ENCODE results near the gene GPSM3. TPM values are rescaled to one million over a fixed set of nuclear protein-coding genes. Genes with fewer than 3 reads are reported as not detected.
A peak's percentile ranks its signal among the peaks of the same experiment; 100 is the strongest.

The GPSM3 gene
- total RNA-seq, 2 donors from 2014 or later, result 12.9 to 25.0 TPM

- no peak for DNase-seq
- no peak overlapping the region for H3K4me3 ChIP-seq (ENCODE audit: low read length)
- Mint-ChIP-seq H3K27ac (peak overlapping the region; percentile 90), H3K27me3 (ENCODE audit: insufficient read depth) (no peaks in the 10 kb centered on the region), H3K4me3 (peak overlapping the region; percentile 86), H3K9me3 (no peaks in the 10 kb centered on the region), H3K36me3 (ENCODE audit: low read depth) (peaks cover 18% of the 10 kb centered on the region), H3K4me1 (peaks cover 42% of the 10 kb centered on the region)
- H3K9ac ChIP-seq (ENCODE audit: extremely low read depth, low read length, poor library complexity, severe bottlenecking), result no peak overlapping the region
- no peaks in the 10 kb centered on the region for H3K27me3 ChIP-seq (ENCODE audit: control insufficient read depth, insufficient read depth, low read length, poor library complexity, severe bottlenecking)
- TF ChIP-seq CTCF (conservative IDR thresholded peaks at IDR 0.05), result no peak
- 91 to 98% methylated on average over 6 to 15 of the region's 15 CpGs for WGBS, 2 experiments (ENCODE audit: insufficient coverage in 1 of 2, insufficient read length in 1 of 2)
- H3K27ac ChIP-seq (ENCODE audit: low read depth, low read length), result no peak overlapping the region
- no peaks in the 10 kb centered on the region for H3K9me3 ChIP-seq (ENCODE audit: control insufficient read depth, low read length)
- peaks cover 8% of the 10 kb centered on the region for H3K4me1 ChIP-seq (ENCODE audit: control insufficient read depth, insufficient read depth, low read length)
- peaks cover 12% of the 10 kb centered on the region for H3K36me3 ChIP-seq (ENCODE audit: control insufficient read depth, insufficient read depth, low read length)
Observed at GRCh38 chr6:32191696-32192607, 491 bp downstream of the GPSM3 start.

DNA sequence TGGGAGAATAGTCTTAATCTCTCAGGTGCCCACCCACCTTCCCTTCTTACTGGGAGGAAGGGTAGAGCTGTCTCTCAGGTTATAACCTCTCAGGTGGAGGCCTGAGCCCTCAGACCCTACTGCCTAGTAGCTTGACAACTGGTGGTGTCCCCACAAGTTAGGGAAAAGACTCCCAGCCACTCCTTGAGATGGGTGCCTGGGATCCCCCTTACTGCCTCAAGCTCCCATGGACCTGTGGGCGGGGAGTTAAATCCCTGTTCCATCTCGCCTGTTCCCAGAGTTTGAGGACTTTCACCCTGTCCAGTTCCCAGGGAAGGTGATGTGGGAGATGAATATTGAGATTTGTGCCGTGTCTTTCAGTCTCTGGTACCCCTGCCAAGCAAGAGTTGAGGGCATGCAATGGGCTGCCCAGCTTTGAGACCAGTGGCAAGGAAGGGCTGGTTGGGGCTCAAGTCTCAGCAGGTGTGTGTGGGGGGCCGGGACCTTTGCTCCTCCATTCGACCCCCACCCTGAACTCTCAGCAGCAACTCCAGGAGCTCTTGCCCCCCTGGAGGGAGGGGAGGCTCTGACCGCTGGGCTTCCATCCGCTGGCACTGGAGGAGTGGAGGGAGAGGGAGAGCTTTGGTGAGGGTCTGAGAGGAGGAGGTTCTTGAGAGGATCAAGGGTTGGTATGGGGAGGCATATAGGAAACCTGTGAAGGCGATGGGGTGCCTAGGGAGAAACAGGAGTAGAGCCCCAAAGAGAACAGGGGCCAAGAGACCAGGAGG, 1.3 kb downstream of the GPSM3 start:
- no peak overlapping the region for H3K9ac ChIP-seq (ENCODE audit: extremely low read depth, low read length, poor library complexity, severe bottlenecking)
- 91 to 100% methylated on average over 1 to 7 of the region's 8 CpGs for WGBS, 2 experiments (ENCODE audit: insufficient coverage in 1 of 2, insufficient read length in 1 of 2)
- peaks cover 27% of the 10 kb centered on the region for H3K36me3 Mint-ChIP-seq (ENCODE audit: low read depth)
- H3K9me3 Mint-ChIP-seq, result no peaks in the 10 kb centered on the region
- H3K27me3 ChIP-seq (ENCODE audit: control insufficient read depth, insufficient read depth, low read length, poor library complexity, severe bottlenecking), result no peaks in the 10 kb centered on the region
- H3K4me3 ChIP-seq (ENCODE audit: low read length), result no peak overlapping the region
- H3K4me1 ChIP-seq (ENCODE audit: control insufficient read depth, insufficient read depth, low read length), result peaks cover 8% of the 10 kb centered on the region
- DNase-seq, result peak; percentile 66
- H3K4me3 Mint-ChIP-seq, result peak overlapping the region; percentile 86
- no peak overlapping the region for H3K27ac ChIP-seq (ENCODE audit: low read depth, low read length)
- peaks cover 19% of the 10 kb centered on the region for H3K36me3 ChIP-seq (ENCODE audit: control insufficient read depth, insufficient read depth, low read length)
- H3K27ac Mint-ChIP-seq, result peak overlapping the region; percentile 90
- no peaks in the 10 kb centered on the region for H3K27me3 Mint-ChIP-seq (ENCODE audit: insufficient read depth)
- H3K9me3 ChIP-seq (ENCODE audit: control insufficient read depth, low read length), result no peaks in the 10 kb centered on the region
- peaks cover 47% of the 10 kb centered on the region for H3K4me1 Mint-ChIP-seq
- TF ChIP-seq CTCF (conservative IDR thresholded peaks at IDR 0.05), result no peak

DNA sequence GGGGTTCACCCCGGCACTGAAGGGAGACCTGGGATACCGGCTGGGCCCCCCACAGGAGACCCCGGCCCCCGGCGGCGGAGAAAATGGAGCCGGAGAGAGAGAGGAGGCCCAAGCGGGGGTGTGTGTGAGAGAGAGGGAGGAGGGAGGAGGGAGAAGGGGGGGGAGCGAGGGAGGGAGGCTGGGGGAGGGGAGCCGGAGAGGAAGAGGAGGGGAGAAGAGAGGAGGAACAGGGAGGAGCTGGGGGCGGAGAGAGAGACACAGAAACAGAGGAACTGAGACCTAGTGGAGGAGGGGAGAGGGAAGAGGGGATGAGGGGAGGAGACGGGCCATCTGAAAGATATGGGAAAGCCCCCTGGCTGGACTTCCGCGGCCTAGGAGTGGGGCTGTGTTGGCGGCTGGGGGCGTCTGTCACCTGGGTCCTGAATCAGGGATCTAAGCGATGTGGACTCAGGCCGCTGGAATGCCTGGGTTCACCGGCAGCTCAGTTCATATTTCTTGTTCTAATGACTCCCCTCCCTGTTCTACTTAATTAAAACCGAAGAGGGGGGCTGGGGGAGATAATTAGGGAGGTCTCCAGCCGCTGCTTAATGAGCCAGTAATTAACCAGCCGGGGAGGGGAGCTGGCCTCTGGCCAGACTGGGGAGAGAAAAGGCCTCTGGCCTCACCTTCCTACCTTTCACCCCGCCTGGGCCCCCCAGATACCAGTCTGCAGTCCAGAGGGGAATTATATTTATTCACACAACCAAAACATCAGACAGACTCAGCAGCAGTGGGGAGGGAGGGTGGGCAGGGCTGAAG, 2.2 kb downstream of the GPSM3 start, which contains the start of gene PBX2:
PBX2 (minus strand) TSS at position 149 of the 798 bp plus-strand sequence. CDS start 287 bp downstream, outside the sequence.
- no peaks in the 10 kb centered on the region for H3K27me3 Mint-ChIP-seq (ENCODE audit: insufficient read depth)
- H3K27ac ChIP-seq (ENCODE audit: low read depth, low read length), result peak within 1 kb of the TSS; percentile 79
- peak within 1 kb of the TSS; percentile 80 for H3K9ac ChIP-seq (ENCODE audit: extremely low read depth, low read length, poor library complexity, severe bottlenecking)
- H3K27ac Mint-ChIP-seq, result peak within 1 kb of the TSS; percentile 96
- TF ChIP-seq CTCF (conservative IDR thresholded peaks at IDR 0.05), result no peak
- DNase-seq, result peak; percentile 92
- 1 to 5% methylated on average over 4 to 20 of the region's 23 CpGs for WGBS, 2 experiments (ENCODE audit: insufficient coverage in 1 of 2, insufficient read length in 1 of 2)
- no peaks in the 10 kb centered on the region for H3K9me3 ChIP-seq (ENCODE audit: control insufficient read depth, low read length)
- peaks cover 52% of the 10 kb centered on the region for H3K4me1 Mint-ChIP-seq
- peaks cover 19% of the 10 kb centered on the region for H3K36me3 ChIP-seq (ENCODE audit: control insufficient read depth, insufficient read depth, low read length)
- peaks cover 8% of the 10 kb centered on the region for H3K4me1 ChIP-seq (ENCODE audit: control insufficient read depth, insufficient read depth, low read length)
- peak within 1 kb of the TSS; percentile 86 for H3K4me3 Mint-ChIP-seq
- H3K9me3 Mint-ChIP-seq, result no peaks in the 10 kb centered on the region
- H3K27me3 ChIP-seq (ENCODE audit: control insufficient read depth, insufficient read depth, low read length, poor library complexity, severe bottlenecking), result no peaks in the 10 kb centered on the region
- H3K4me3 ChIP-seq (ENCODE audit: low read length), result peak within 1 kb of the TSS; percentile 88
- peaks cover 34% of the 10 kb centered on the region for H3K36me3 Mint-ChIP-seq (ENCODE audit: low read depth)
